GM18909 (cell line): ENCODE data around the gene CHAMP1.
"Not testable (repeated sequence)": the region's sequence is repeated elsewhere in the genome, so short reads cannot be mapped to it uniquely, and the experiment has no call there.

Source experiments
- ATAC-seq: cut with Tn5 transposase; IDR thresholded peaks from one replicate; pipeline ENCODE4 v1.9.1; 2021; ENCODE audit warnings: mild to moderate bottlenecking; ENCODE audit not compliant: unreplicated experiment, poor library complexity

The CHAMP1 gene

GRCh38 chr13:114330086-114330485 is 15.8 kb downstream of the CHAMP1 start:
- ATAC-seq: no peak

GRCh38 chr13:114333881-114334280 is 19.6 kb downstream of the CHAMP1 start:
- ATAC-seq: not testable (repeated sequence)

- ATAC-seq: no peak
Observed at GRCh38 chr13:114334305-114335053, 20.2 kb downstream of the CHAMP1 start.

DNA sequence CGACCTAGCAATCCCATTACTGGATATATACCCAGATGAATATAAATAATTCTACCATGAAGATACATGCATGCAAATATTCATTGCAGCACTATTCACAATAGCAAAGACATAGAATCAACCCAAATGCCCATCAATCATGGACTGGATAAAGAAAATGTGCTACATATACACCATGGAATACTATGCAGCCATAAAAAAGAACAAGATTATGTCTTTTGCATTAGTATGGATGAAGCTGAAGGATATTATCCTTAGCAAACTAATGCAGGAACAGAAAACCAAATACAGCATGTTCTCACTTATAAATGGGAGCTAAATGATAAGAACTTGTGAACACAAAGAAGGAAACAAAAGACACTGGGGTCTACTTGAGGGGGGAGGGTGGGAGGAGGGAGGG is 22.2 kb downstream of the CHAMP1 start:
- ATAC-seq: not testable (repeated sequence)

DNA sequence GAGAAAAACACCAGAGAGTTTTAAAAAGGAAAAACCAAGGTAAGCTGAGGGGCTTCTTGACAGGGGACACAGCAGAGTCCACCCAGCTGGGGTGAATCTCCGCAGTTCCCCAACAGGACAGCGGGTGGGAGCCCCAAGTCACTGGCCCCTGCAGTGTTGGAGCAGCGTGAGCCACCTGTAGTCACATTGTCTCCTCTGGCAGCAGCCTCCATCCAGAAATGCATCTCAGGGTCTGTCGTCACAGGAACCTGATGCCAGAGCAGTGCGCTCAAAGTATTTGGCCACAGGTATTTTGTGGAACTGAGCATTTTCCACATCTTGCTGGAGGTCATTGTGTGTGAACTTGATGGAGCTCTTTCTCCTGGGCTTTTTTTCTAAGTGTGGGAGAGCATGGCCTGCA is 24.7 kb downstream of the CHAMP1 start:
- ATAC-seq: no peak

DNA sequence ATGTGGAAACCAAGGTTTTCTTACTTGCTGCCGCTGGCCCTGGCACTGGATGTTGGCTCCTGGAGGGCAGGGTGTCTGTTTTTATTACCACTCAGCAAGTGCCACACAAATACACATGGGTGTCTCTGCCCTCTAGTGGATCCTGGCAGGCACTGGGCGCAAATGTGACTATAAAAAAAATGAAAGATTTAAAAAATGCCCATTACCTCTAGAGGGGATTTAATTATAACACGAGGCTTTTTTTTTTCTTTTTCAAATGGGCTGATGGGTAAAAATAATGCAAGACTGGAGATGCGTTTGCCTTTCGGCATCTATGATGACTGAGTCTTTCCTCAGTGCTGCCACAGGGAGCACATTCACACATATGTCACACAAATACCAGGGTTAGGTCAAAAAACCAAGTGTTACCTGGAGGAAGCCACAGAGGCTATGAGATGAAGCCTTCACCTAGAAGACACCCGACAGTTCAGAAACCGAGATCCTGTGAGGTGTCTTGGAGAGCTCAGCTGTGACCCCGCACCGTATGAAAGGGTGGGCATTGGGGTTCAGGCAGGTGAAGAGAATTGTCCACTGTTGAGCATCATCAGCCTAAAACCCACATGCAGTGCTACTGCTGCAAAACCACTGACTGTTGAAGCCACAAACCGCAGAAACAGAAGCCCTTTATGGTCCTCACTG is 25.7 kb downstream of the CHAMP1 start:
- no peak for ATAC-seq

DNA sequence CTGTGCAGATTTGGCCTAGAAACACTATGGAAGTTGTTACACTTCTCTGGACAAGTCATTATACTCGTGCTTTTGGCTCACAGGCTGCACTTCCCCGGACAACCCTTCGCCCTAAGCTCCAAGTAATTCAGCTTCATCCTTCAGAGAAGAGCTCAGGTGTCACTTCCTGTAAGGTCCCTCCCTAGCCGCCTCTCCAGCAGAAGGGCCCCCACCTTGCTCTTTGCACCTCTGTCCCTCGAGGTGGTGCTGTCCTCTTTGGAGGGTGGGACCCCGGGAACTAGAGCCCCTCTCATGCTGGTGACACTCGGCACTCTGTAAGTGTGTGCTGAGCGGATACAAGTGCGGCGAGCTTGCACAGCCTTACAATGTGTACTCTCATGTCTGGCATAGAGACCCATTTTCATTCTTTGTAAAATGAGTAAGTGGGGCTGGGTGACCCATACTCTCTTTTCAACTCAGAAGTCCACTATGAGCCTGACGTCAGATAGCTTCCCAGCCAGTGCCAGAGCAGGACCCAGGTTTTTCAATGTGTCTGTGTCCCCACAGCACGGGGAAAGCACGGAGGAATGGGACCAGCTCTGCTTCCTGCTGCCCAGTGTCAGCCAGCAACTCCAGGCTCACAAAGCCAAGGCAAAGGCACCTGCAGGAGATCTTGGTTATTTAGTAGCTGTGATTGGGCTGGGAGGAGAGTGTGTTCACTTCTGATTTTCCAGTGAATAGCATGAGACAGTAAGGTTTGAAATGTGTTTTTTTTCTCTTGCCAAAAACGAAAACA is 26.9 kb downstream of the CHAMP1 start:
- no peak for ATAC-seq

- ATAC-seq: not testable (repeated sequence)
Observed at GRCh38 chr13:114347256-114347655, 33.0 kb downstream of the CHAMP1 start.

- ATAC-seq: not testable (repeated sequence)
Observed at GRCh38 chr13:114352763-114353162, 38.5 kb downstream of the CHAMP1 start.

GRCh38 chr13:114353382-114353781 is 39.1 kb downstream of the CHAMP1 start:
- ATAC-seq: not testable (repeated sequence)
